AG09309 (cell line): ENCODE results near the gene NCF4.

Source experiments
- DNase-seq: peaks from one replicate; pipeline ENCODE4 v3.0.0-alpha.2; 2010; ENCODE audit warnings: low read depth
- H3K4me3 ChIP-seq: 2 replicates; pipeline ENCODE4 v1.5.1; 2011; ENCODE audit warnings: mild to moderate bottlenecking, low read depth, low read length, moderate library complexity; ENCODE audit not compliant: control insufficient read depth
- CTCF ChIP-seq: IDR thresholded peaks from 2 replicates; pipeline ENCODE4 v1.5.1; 2011; ENCODE audit warnings: mild to moderate bottlenecking, low read depth, low read length, inconsistent platforms; ENCODE audit not compliant: insufficient read depth, control insufficient read depth; ENCODE audit errors: missing control alignments

Gene NCF4

GRCh38 chr22:36860821-36861659 is at the start of gene NCF4:
TSS of gene NCF4 (plus strand) at chr22:36861006. CDS start at chr22:36861172, 166 bp downstream.
- no peak for TF ChIP-seq CTCF
- no peak within 1 kb of the TSS for H3K4me3 ChIP-seq

GRCh38 chr22:36811094-36811800 is 49.6 kb upstream of the NCF4 start:
- TF ChIP-seq CTCF = no peak
- no peak for DNase-seq
- no peak overlapping the region for H3K4me3 ChIP-seq

More at GRCh38 chr22:36860821-36861659, at the start of gene NCF4:
- DNase-seq = no peak

GRCh38 chr22:36814801-36815200 is 46.0 kb upstream of the NCF4 start:
- DNase-seq = no peak
- no peak overlapping the region for H3K4me3 ChIP-seq
- TF ChIP-seq CTCF = no peak

- no peak for TF ChIP-seq CTCF
- H3K4me3 ChIP-seq = no peak overlapping the region
- no peak for DNase-seq
Observed at GRCh38 chr22:36815558-36816338, 45.1 kb upstream of the NCF4 start.

- TF ChIP-seq CTCF = no peak
- H3K4me3 ChIP-seq = no peak overlapping the region
- DNase-seq = no peak
Observed at GRCh38 chr22:36816339-36816635, 44.5 kb upstream of the NCF4 start.

GRCh38 chr22:36816636-36817524 is 43.9 kb upstream of the NCF4 start, which contains the start of gene PVALB:
TSS of gene PVALB (minus strand) at chr22:36817035. CDS start at chr22:36817005, 30 bp downstream.
- TF ChIP-seq CTCF = no peak
- no peak for DNase-seq
- H3K4me3 ChIP-seq = no peak within 1 kb of the TSS
